HG03159 (cell line): ENCODE results near the gene DNMT3A.

Experiments used
- ATAC-seq: cut with Tn5 transposase; IDR thresholded peaks from one replicate; pipeline ENCODE4 v1.9.1; 2021; ENCODE audit warnings: mild to moderate bottlenecking, moderate library complexity; ENCODE audit not compliant: unreplicated experiment

Gene DNMT3A

GRCh38 chr2:25347846-25348245, 6.1 kb upstream of the DNMT3A start:
- ATAC-seq = no peak

GRCh38 chr2:25347205-25347815, 5.6 kb upstream of the DNMT3A start:
- ATAC-seq = no peak

GRCh38 chr2:25343187-25343825, 1.6 kb upstream of the DNMT3A start:
- no peak for ATAC-seq

GRCh38 chr2:25342372-25343186, 854 bp upstream of the DNMT3A start:
- peak; percentile 80 for ATAC-seq

- peak; percentile 23 for ATAC-seq
Measured at GRCh38 chr2:25341011-25341727, 556 bp downstream of the DNMT3A start.

GRCh38 chr2:25340181-25340921, 1.4 kb downstream of the DNMT3A start:
- ATAC-seq = no peak

- ATAC-seq = no peak
Measured at GRCh38 chr2:25339791-25340180, 1.9 kb downstream of the DNMT3A start.

- no peak for ATAC-seq
Measured at GRCh38 chr2:25339211-25339674, 2.5 kb downstream of the DNMT3A start.

- ATAC-seq = no peak
Measured at GRCh38 chr2:25338401-25338800, 3.3 kb downstream of the DNMT3A start.

GRCh38 chr2:25337891-25338290, 3.8 kb downstream of the DNMT3A start:
- no peak for ATAC-seq

- no peak for ATAC-seq
Measured at GRCh38 chr2:25337276-25337675, 4.4 kb downstream of the DNMT3A start.

GRCh38 chr2:25336383-25336841, 5.3 kb downstream of the DNMT3A start:
- no peak for ATAC-seq

- no peak for ATAC-seq
Measured at GRCh38 chr2:25335971-25336370, 5.8 kb downstream of the DNMT3A start.

GRCh38 chr2:25335204-25335603, 6.5 kb downstream of the DNMT3A start:
- no peak for ATAC-seq

- no peak for ATAC-seq
Measured at GRCh38 chr2:25334482-25334881, 7.2 kb downstream of the DNMT3A start.

GRCh38 chr2:25333981-25334380, 7.7 kb downstream of the DNMT3A start:
- ATAC-seq = no peak

GRCh38 chr2:25332571-25332970, 9.2 kb downstream of the DNMT3A start:
- no peak for ATAC-seq

- ATAC-seq = no peak
Measured at GRCh38 chr2:25331686-25332365, 9.9 kb downstream of the DNMT3A start.

GRCh38 chr2:25330937-25331336, 10.8 kb downstream of the DNMT3A start:
- no peak for ATAC-seq

- no peak for ATAC-seq
Measured at GRCh38 chr2:25330273-25330672, 11.5 kb downstream of the DNMT3A start.
